Suprapubic skin (tissue), 4 donors: Measurements from ENCODE around the gene CILP2.

ENCODE experiments used
- CTCF ChIP-seq, 2 donors: fragments of 200-600 bp in 1 of 2; fragments of 450-650 bp in 1 of 2; sonication (generic) in 1 of 2; IDR thresholded peaks; one replicate each; pipeline ENCODE4 v1.5.1; 2016 to 2019; ENCODE audit warnings: antibody characterized with exemption in 2 of 2, mild to moderate bottlenecking in 1 of 2, moderate library complexity in 1 of 2
- EP300 ChIP-seq: sonication (generic); formaldehyde crosslinking; IDR thresholded peaks from one replicate; pipeline ENCODE4 v1.6.1; 2017; ENCODE audit warnings: antibody characterized with exemption
- POLR2AphosphoS5 ChIP-seq, 3 donors: sonication (generic); formaldehyde crosslinking; IDR thresholded peaks; one replicate each; pipeline ENCODE4 v1.6.1; 2017; ENCODE audit warnings: antibody characterized with exemption in 3 of 3

- TF ChIP-seq CTCF (IDR thresholded peaks at IDR 0.05) (no peak), EP300 (no peak), POLR2AphosphoS5 (IDR thresholded peaks at IDR 0.05) (no peak)
Measured at GRCh38 chr19:19548915-19549759, 11.1 kb downstream of the CILP2 start.
